H1 (cell line): Measurements from ENCODE around the gene ETS1.

Source experiments
- CHD1 ChIP-seq: IDR thresholded peaks from 2 replicates; pipeline ENCODE4 v1.6.1; 2012; ENCODE audit warnings: low read depth, low read length, improper control_type of control experiment
- CTCF ChIP-seq, 3 experiments: IDR thresholded peaks; 1 replicate in 2 of 3; 2 replicates in 1 of 3; pipeline versions ENCODE4 v1.5.1 to v1.6.1; 2011; ENCODE audit warnings: low read length in 3 of 3, mild to moderate bottlenecking in 3 of 3, inconsistent platforms in 2 of 3, low read depth in 1 of 3, moderate library complexity in 1 of 3; ENCODE audit not compliant: insufficient read depth in 1 of 3; ENCODE audit errors: control extremely low read depth in 1 of 3
- EZH2 ChIP-seq: fragments of 200-600 bp; sonication (generic); IDR thresholded peaks from 2 replicates; pipeline ENCODE4 v1.7.1; 2012; ENCODE audit warnings: low read depth, mild to moderate bottlenecking, moderate library complexity, low read length, inconsistent platforms; ENCODE audit not compliant: severe bottlenecking
- POLR2A ChIP-seq, 2 experiments: IDR thresholded peaks; 1 replicate in 1 of 2; 2 replicates in 1 of 2; pipeline ENCODE4 v1.6.1; 2011; ENCODE audit warnings: low read depth in 2 of 2, low read length in 2 of 2, mild to moderate bottlenecking in 2 of 2; ENCODE audit errors: control extremely low read depth in 1 of 2
- POLR2AphosphoS5 ChIP-seq: IDR thresholded peaks from 2 replicates; pipeline ENCODE4 v1.6.1; 2011; ENCODE audit warnings: low read depth, low read length
- RBBP5 ChIP-seq: IDR thresholded peaks from 2 replicates; pipeline ENCODE4 v1.7.1; 2012; ENCODE audit warnings: low read depth, mild to moderate bottlenecking, inconsistent platforms, low read length, moderate library complexity, borderline replicate concordance
- SIX5 ChIP-seq: IDR thresholded peaks from 2 replicates; pipeline ENCODE4 v1.6.1; 2011; ENCODE audit warnings: mild to moderate bottlenecking, low read depth, low read length

DNA sequence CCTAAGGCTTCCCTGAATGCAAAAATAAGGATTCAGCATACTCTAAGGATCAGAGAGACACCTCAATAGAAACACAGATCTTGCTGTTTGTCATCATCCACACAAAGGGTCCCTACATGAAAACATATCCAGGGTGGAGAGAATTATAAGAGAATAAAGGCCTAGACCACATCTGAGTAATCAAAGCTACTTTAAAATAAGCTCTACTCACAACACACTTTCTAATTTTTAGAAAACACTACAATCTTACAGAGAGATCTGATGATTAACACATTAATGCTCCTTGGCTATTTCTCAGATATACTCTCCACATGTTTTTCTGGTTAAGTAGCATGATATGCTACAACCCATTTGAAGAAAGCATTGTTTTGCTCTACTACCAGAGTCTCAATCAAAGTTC, 108.2 kb downstream of the ETS1 start:
- TF ChIP-seq RBBP5 (no peak), CTCF (IDR thresholded peaks at IDR 0.05; ENCODE audit: control extremely low read depth in 1 of 3, insufficient read depth in 1 of 3, low read depth in 1 of 3, low read length in 3 of 3) (no peak), POLR2A (IDR thresholded peaks at IDR 0.05; ENCODE audit: control extremely low read depth in 1 of 2, low read depth in 2 of 2, low read length in 2 of 2) (no peak), CHD1 (no peak), EZH2 (no peak), SIX5 (no peak), POLR2AphosphoS5 (no peak)
